DLD1 (cell line): Measurements from ENCODE around the gene ATXN7L2.

Experiments used
- in situ Hi-C: cut with HindIII; loops from 2 replicates; pipeline ENCODE4 v1.10.0; 2017; ENCODE audit warnings: low sequenced_read_pairs

The ATXN7L2 gene

GRCh38 chr1:109497449-109498160, 13.9 kb downstream of the ATXN7L2 start:
- in situ Hi-C loops = loop anchor here (5.0 kb wide), 1 partner anchor 40 kb away; the partner anchor contains the start of gene GPR61

GRCh38 chr1:109498161-109498801, 14.6 kb downstream of the ATXN7L2 start:
- in situ Hi-C loops = loop anchor here (5.0 kb wide), 1 partner anchor 39 kb away; the partner anchor contains the start of gene GPR61

- in situ Hi-C loops = loop anchor here (5.0 kb wide), 1 partner anchor 38 kb away; the partner anchor contains the start of gene GPR61
Observed at GRCh38 chr1:109499081-109499480, 15.4 kb downstream of the ATXN7L2 start.

GRCh38 chr1:109499661-109500536, 16.2 kb downstream of the ATXN7L2 start:
- in situ Hi-C loops = loop anchor here (5.0 kb wide), 1 partner anchor 37 kb away; the partner anchor contains the start of gene GPR61

- in situ Hi-C loops = no loop called here
Observed at GRCh38 chr1:109500941-109501381, 17.3 kb downstream of the ATXN7L2 start.

GRCh38 chr1:109501644-109502363, 18.1 kb downstream of the ATXN7L2 start:
- in situ Hi-C loops = no loop called here

- in situ Hi-C loops = no loop called here
Observed at GRCh38 chr1:109502364-109502851, 18.7 kb downstream of the ATXN7L2 start.

GRCh38 chr1:109503935-109504334, 20.2 kb downstream of the ATXN7L2 start:
- in situ Hi-C loops = no loop called here

- in situ Hi-C loops = no loop called here
Observed at GRCh38 chr1:109504974-109505373, 21.3 kb downstream of the ATXN7L2 start.

- in situ Hi-C loops = no loop called here
Observed at GRCh38 chr1:109508001-109508872, 24.5 kb downstream of the ATXN7L2 start.

GRCh38 chr1:109508873-109509175, 25.1 kb downstream of the ATXN7L2 start:
- in situ Hi-C loops = no loop called here

- in situ Hi-C loops = no loop called here
Observed at GRCh38 chr1:109509176-109510134, 25.8 kb downstream of the ATXN7L2 start, which contains the start of gene AMIGO1. TSS of gene AMIGO1 (minus strand) at chr1:109509727. CDS start at chr1:109508912, 815 bp downstream.

- in situ Hi-C loops = no loop called here
Observed at GRCh38 chr1:109513110-109513710, 29.5 kb downstream of the ATXN7L2 start.

GRCh38 chr1:109514846-109515245, 31.1 kb downstream of the ATXN7L2 start:
- in situ Hi-C loops = no loop called here

- in situ Hi-C loops = no loop called here
Observed at GRCh38 chr1:109516872-109517271, 33.2 kb downstream of the ATXN7L2 start.

GRCh38 chr1:109517337-109517736, 33.6 kb downstream of the ATXN7L2 start:
- in situ Hi-C loops = no loop called here

GRCh38 chr1:109521002-109521951, 37.6 kb downstream of the ATXN7L2 start:
- in situ Hi-C loops = no loop called here
